Liver (tissue), 3 donors: ENCODE measurements around the gene HINT1.
"Not testable (repeated sequence)": the region's sequence is repeated elsewhere in the genome, so short reads cannot be mapped to it uniquely, and the experiment has no call there.

ENCODE experiments used
- CTCF ChIP-seq: fragments of 150-350 bp; IDR thresholded peaks from 2 replicates; pipeline ENCODE4 v1.5.1; 2017; ENCODE audit warnings: improper control_type of control experiment, low read depth, low read length; ENCODE audit not compliant: missing input control
- FOXA1 ChIP-seq: IDR thresholded peaks from 2 replicates; pipeline ENCODE4 v1.6.1; 2016; ENCODE audit warnings: antibody characterized with exemption
- JUND ChIP-seq, 2 donors: IDR thresholded peaks; 2 replicates each; pipeline ENCODE4 v1.6.1; 2016; ENCODE audit warnings: antibody characterized with exemption in 2 of 2
- YY1 ChIP-seq: IDR thresholded peaks from 2 replicates; pipeline ENCODE4 v1.6.1; 2016; ENCODE audit warnings: antibody characterized with exemption, mild to moderate bottlenecking
- ZBTB33 ChIP-seq: IDR thresholded peaks from 2 replicates; pipeline ENCODE4 v1.6.1; 2016; ENCODE audit warnings: antibody characterized with exemption
- donor health status: healthy.
- donor health status: healthy.

GRCh38 chr5:131138406-131138805 is 26.6 kb downstream of the HINT1 start:
- not testable (repeated sequence) for TF ChIP-seq CTCF; YY1; ZBTB33; JUND (IDR thresholded peaks at IDR 0.05); FOXA1
